H7 (cell line): ENCODE measurements around the gene HECTD4. TPM values are rescaled to one million over a fixed set of nuclear protein-coding genes. Genes with fewer than 3 reads are reported as not detected.

Experiments used
- DNase-seq: peaks from one replicate; pipeline ENCODE4 v3.0.0; 2012
- H3K27me3 ChIP-seq: 2 replicates; pipeline ENCODE4 v1.6.0; 2011; ENCODE audit warnings: mild to moderate bottlenecking, low read length; ENCODE audit not compliant: control insufficient read depth, insufficient read depth
- H3K36me3 ChIP-seq: replicated peaks from 2 replicates; pipeline ENCODE4 v1.5.1; 2011; ENCODE audit warnings: low read length; ENCODE audit not compliant: control insufficient read depth, insufficient read depth
- H3K4me3 ChIP-seq: 2 replicates; pipeline ENCODE4 v1.5.1; 2011; ENCODE audit warnings: low read depth, mild to moderate bottlenecking, control low read depth, low read length, moderate library complexity; ENCODE audit not compliant: insufficient read depth
- total RNA-seq: library from RNA; depleted of rRNA; stranded (reverse); fragments of >200 nt; shearing (Covaris generic); gene quantifications from 2 replicates; pipeline ENCODE4 v1.2.3, GENCODE V29; 2014

The HECTD4 gene
- total RNA-seq, 1 experiment from 2014 or later = 7.1 TPM

DNA sequence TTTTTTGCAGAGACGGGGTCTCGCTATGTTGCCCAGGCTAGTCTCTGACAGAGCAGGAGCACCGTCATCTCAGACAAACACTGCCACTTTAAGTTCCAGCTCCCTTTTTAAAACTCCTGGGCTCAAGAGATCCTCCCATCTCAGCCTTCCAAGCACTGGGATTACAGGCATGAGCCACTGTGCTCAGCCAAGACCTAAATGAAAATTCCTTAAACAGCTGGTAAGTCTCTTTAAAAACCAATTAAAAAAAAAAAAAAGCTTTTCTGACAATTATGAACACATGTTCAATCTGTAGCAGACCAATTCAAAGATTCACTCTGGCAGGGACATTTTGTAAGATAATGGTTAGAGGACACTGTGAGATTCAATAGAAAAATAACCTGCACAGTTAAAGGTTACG, 77.8 kb downstream of the HECTD4 start:
- Histone ChIP-seq H3K36me3 (no peaks in the 10 kb centered on the region; the same call in 1 of the 2 replicates), H3K4me3 (no peak overlapping the region), H3K27me3 (no peaks in the 10 kb centered on the region)
- DNase-seq = no peak

DNA sequence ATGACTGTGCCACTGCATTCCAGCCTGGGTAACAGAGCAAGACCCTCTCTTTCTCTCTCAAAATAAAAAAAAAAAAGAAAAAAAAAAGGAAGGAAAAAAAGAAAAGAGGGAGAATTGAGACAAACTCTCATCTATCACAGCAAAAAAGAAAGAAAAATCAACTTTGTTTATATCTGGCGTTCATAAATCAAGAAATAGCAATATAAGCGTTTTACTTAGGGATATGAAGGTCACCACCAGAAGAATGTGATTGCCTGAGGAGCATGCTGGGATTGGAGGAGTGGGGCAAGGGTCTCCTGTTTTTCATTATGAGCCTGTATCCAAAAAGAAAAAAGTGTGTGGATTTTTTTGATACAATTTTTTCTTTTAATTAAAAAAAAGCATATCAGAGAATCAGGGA, 78.4 kb downstream of the HECTD4 start:
- no peak overlapping the region for H3K4me3 ChIP-seq
- DNase-seq = no peak
- no peaks in the 10 kb centered on the region for H3K27me3 ChIP-seq
- no peaks in the 10 kb centered on the region; the same call in 1 of the 2 replicates for H3K36me3 ChIP-seq

DNA sequence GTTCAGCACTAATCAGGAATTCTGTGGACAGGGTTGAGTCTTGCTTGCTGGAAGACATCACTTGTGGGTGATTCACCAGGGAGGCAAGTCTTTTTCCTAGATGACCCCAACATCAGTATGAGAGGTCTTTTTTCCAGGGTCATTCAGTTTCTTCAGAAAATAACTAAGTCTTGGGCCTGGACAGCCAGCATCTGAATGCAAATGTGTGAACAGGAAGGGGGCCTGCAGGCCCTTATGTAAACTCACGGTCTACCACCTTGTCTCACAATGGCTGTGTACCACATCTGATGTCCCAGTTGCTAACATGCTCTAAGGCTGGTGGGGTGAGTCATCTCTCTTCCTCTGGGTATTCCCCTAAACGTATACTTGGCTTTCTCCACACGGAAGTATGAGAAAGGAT, 79.2 kb downstream of the HECTD4 start:
- no peak for DNase-seq
- H3K36me3 ChIP-seq = no peaks in the 10 kb centered on the region; the same call in 1 of the 2 replicates

DNA sequence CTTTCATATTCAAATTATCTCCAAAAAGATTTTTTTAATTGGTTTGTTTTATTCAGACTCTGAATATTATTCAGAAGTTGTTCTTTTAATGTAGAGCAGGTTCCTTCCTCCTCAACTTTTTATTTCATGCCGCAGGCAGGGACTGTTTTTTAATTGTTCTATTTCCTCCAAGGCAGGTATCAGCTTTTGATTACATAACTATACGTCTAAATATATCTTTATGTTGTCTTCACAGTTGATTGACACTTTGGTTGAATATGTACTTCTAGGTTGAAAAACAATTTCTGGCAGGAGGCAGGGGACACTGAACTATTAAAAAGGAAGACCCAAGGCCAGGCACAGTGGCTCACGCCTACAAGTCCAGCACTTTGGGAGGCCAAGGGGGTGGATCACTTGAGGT, 82.5 kb downstream of the HECTD4 start:
- Histone ChIP-seq H3K36me3 (peaks cover 11% of the 10 kb centered on the region), H3K4me3 (no peak overlapping the region), H3K27me3 (no peaks in the 10 kb centered on the region)
- no peak for DNase-seq

More for the DNA sequence above, 79.2 kb downstream of the HECTD4 start:
- Histone ChIP-seq H3K27me3 (no peaks in the 10 kb centered on the region), H3K4me3 (no peak overlapping the region)

DNA sequence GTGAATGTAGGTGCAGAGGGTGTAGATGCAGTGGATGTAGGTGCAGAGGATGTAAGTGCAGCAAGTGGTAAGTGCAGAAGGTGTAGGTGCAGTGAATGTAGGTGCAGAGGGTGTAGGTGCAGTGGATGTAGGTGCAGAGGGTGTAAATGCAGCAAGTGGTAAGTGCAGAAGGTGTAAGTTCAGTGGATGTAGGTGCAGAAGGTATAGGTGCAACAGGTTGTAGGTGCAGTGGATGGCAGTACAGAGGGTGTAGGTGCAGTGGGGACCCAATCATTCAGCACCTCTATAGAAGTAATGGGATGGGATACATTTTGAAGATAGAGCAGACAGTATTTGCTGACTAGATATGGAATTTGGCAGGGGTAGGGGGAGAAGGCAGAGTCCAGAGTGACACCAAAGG, 85.0 kb downstream of the HECTD4 start:
- no peaks in the 10 kb centered on the region for H3K27me3 ChIP-seq
- DNase-seq = no peak
- H3K4me3 ChIP-seq = no peak overlapping the region
- peaks cover 11% of the 10 kb centered on the region for H3K36me3 ChIP-seq

DNA sequence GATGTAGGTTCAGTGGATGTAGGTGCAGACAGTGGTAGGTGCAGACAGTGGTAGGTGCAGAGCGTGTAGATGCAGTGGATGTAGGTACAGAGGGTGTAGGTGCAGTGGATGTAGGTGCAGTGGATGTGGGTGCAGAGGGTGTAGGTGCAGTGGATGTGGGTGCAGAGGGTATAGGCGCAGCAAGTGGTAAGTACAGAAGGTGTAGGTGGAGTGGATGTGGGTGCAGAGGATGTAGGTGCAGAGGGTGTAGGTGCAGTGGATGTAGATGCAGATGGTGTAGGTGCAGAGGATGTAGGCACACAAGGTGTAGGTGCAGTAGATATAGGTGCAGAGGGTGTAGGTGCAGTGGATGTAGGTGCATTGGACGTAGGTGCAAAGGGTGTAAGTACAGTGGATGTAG, 86.0 kb downstream of the HECTD4 start:
- Histone ChIP-seq H3K27me3 (no peaks in the 10 kb centered on the region), H3K4me3 (no peak overlapping the region), H3K36me3 (peaks cover 11% of the 10 kb centered on the region)
- no peak for DNase-seq

DNA sequence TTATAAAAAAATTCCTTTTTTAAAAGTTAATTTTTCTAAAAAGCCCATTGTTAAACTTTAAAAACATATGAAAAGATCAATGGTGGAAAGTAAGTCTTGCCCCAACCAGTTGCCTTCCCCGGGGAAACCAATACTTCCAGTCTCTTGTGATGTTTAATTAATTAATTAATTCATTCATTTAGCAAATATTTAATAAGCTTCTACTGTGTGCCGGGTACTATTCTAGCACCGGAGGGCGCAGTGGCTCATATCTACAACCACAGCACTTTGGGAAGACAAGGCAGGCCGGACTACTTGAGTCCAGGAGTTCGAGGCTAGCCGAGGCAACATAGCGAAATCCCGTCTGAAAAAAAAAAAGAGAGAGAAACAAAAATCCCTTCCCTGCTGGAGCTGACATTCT, 87.4 kb downstream of the HECTD4 start:
- no peak for DNase-seq
- no peaks in the 10 kb centered on the region for H3K27me3 ChIP-seq
- H3K4me3 ChIP-seq = no peak overlapping the region
- H3K36me3 ChIP-seq = peaks cover 11% of the 10 kb centered on the region

DNA sequence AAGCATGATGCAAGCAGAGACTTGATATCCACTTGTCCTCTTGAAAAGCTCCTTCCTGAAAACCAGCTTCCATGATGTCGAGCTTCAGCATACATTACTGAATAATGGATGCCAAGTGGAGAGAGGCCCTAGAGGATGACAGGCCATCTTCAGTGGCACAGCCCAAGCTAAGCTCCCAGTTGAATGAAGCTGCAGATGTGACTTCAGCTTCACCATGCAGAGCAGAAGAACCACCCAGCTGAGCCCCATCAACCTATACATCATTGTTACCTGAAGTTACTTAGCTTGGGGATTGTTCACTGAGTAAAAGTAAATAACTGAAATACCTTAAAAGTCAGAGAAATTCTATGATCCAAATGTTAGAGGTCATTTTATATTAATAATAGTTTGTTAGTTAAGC, 93.6 kb downstream of the HECTD4 start:
- DNase-seq = no peak
- Histone ChIP-seq H3K36me3 (peaks cover 1% of the 10 kb centered on the region; the same call in 1 of the 2 replicates), H3K27me3 (no peaks in the 10 kb centered on the region), H3K4me3 (no peak overlapping the region)

DNA sequence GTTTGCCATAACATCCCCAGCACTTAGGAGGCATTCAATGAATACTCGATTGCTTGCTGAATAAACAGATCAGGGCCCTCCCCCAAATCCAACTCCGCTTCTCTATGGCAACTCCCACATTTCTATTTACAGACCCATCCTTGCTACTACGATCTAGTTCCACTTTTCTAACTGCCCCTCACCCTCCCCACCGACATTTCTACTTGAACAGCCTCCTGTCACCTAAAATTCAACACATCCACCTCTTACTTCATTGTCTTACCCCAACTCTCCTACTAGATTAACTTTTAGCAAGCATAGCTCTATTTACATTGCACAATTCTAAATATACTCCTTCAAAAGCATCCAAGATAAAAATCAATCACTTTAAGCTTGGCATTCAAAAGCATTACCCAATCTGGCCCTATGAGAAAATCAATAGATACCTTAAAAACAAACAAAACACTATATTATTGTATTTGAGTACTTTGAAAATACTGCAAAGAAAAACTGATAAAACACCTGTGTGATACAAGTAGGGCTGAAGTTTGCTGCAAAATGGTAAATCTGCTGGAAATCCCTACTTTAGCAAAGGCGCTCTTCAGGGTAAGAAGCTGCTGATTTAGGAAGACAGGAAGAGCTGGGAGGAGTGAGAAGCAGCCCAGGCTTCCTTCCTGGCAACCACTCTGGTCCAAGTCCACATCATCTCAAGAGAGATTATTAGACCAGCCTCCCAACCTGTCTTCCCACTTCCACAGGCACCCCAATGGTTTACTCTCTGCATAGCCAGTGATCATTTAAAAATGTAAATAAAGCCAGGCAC, 96.4 kb downstream of the HECTD4 start:
- Histone ChIP-seq H3K4me3 (no peak overlapping the region), H3K36me3 (peaks cover 1% of the 10 kb centered on the region; the same call in 1 of the 2 replicates), H3K27me3 (no peaks in the 10 kb centered on the region)
- DNase-seq = no peak

DNA sequence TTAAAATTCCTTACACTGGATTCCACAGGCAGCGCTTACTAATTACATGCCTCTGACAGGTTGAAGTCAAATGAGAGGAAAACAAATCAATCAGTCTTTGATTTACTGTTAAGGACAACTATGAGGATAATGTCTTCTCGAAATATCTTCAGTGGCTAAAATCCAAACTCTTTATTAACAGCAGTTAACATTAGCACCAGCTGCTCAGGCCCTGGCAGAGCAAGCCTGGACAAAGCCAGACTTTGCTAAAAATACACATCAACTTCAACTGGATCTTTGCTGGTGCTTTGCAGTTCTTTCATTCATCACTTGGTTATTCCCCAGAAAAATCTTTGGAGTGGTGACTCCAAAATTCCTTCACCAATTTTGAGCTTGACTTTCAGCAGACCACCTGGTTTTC, 98.7 kb downstream of the HECTD4 start:
- H3K27me3 ChIP-seq = no peaks in the 10 kb centered on the region
- peaks cover 1% of the 10 kb centered on the region; the same call in 1 of the 2 replicates for H3K36me3 ChIP-seq
- no peak for DNase-seq
- no peak overlapping the region for H3K4me3 ChIP-seq

DNA sequence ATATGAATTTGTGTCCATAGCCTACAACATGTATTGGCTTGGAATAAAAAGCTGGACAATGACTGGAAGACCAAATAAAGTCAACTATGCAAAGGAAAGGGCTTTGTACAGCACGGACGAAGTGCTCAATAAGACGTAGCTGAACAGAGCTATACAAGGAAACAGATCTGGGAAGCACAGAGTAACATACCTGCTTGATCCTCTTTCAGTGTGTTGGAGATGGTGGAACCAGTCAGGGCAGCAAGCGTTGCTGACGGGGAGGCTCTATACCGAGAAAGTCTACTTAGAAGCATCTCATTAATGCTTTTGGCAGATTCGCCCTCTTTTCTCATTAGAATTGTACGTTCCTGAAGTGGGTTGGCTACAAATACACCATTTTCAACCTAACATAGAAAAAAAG, 99.3 kb downstream of the HECTD4 start:
- Histone ChIP-seq H3K36me3 (no peaks in the 10 kb centered on the region), H3K4me3 (no peak overlapping the region), H3K27me3 (no peaks in the 10 kb centered on the region)
- DNase-seq = no peak

DNA sequence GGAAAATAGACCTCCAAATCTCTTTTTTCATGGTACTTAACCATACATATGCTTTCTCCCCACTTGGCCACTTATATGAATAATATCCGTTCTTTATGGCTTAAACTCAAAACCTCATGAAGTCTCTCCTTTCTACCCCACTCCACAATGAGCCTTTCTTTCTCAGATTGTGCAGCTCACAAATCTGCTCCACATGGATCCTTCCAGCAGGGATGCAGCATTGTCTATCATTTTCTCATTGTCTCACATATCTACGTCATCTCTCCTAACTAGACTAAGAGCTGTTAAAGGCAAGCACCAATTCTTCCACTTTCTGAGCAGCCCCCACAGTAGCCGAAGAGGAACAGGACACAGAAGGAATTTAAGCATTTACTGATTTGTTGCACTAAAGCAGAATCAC, 106.4 kb downstream of the HECTD4 start:
- no peak for DNase-seq
- peaks cover 2% of the 10 kb centered on the region for H3K36me3 ChIP-seq
- no peak overlapping the region for H3K4me3 ChIP-seq
- no peaks in the 10 kb centered on the region for H3K27me3 ChIP-seq

DNA sequence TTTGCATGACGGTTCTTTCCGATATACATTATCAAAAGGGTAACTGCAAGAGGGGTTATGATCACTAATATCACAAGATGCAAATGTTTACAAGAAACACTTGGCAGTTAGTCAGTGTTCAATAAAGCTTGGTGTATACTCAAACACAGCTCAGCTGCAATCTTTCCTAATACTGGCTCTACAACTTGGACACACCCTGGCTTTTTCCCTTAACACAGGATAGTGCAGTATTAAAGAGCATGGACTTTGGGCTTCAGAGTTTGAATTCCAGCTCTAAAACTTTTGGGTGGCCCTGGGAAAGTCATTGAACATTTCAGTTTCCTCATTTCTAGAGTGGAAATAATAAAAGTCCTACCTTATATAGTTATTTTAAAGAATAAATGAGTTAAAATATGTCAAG, 107.0 kb downstream of the HECTD4 start:
- no peaks in the 10 kb centered on the region for H3K27me3 ChIP-seq
- DNase-seq = no peak
- H3K4me3 ChIP-seq = no peak overlapping the region
- peaks cover 2% of the 10 kb centered on the region for H3K36me3 ChIP-seq

DNA sequence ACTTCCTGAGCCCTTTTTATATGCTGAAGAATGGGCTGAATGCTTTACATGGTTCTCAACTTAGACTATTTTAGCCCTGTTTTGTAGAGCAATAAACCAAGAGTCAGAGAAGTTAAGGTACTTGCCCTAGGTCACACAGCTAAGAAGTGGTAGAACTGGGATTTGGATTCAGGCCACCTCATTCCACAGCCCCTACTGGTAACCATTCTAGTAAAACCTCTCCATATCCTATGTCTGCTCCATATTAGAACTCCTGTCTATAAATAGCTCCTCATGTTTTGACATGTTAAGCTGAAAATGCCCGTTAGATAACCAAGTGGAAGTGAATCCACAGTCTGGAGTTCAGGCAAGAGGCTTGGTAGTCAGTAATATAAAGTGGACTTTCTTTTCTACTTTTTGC, 111.6 kb downstream of the HECTD4 start:
- Histone ChIP-seq H3K36me3 (peaks cover 8% of the 10 kb centered on the region), H3K27me3 (no peaks in the 10 kb centered on the region), H3K4me3 (no peak overlapping the region)
- no peak for DNase-seq

DNA sequence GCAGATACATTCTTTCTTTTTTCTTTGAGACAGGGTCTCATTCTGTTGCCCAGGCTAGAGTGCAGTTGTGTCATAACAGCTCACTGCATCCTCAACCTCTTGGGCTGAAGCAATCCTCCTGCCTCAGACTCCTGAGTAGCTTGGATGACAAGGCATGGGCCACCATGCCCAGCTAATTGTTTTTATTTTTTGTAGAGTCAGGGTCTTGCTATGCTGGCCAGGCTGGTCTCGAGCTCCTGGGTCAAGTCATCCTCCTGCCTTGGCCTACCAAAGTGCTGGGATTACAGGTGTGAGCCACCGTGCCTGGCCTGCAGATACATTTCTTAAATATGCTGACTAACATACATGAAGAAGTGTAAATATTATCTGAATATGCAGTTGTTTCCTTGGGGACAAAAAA, 115.8 kb downstream of the HECTD4 start:
- Histone ChIP-seq H3K36me3 (peaks cover 8% of the 10 kb centered on the region), H3K4me3 (no peak overlapping the region), H3K27me3 (no peaks in the 10 kb centered on the region)
- DNase-seq = no peak
